Type B pancreatic cell (in vitro differentiated cells): Measurements from ENCODE around the gene ARHGAP30. TPM values are rescaled to one million over a fixed set of nuclear protein-coding genes. Genes with fewer than 3 reads are reported as not detected.

Source experiments
- DNase-seq: peaks from one replicate; pipeline ENCODE4 v3.0.0; 2021; ENCODE audit warnings: mixed read lengths; ENCODE audit not compliant: unreplicated experiment; ENCODE audit errors: extremely low spot score
- H3K27ac Mint-ChIP-seq: 2 replicates; pipeline ENCODE4 v1.8.0; 2021; ENCODE audit warnings: mild to moderate bottlenecking, mixed read lengths
- H3K27me3 Mint-ChIP-seq: 2 replicates; pipeline ENCODE4 v1.8.0; 2021; ENCODE audit warnings: mixed read lengths
- H3K36me3 Mint-ChIP-seq: 2 replicates; pipeline ENCODE4 v1.8.0; 2021; ENCODE audit warnings: mixed read lengths
- H3K4me1 Mint-ChIP-seq: one replicate; pipeline ENCODE4 v1.8.0; 2021; ENCODE audit warnings: mixed read lengths; ENCODE audit not compliant: unreplicated experiment
- H3K4me3 Mint-ChIP-seq: 2 replicates; pipeline ENCODE4 v1.8.0; 2021; ENCODE audit warnings: mild to moderate bottlenecking, mixed read lengths
- H3K9me3 Mint-ChIP-seq: 2 replicates; pipeline ENCODE4 v1.8.0; 2021; ENCODE audit warnings: mixed read lengths
- CTCF ChIP-seq: fragments of 200-600 bp; sonication (generic); conservative IDR thresholded peaks from 2 replicates; pipeline ENCODE4 v1.5.0; 2021; ENCODE audit warnings: antibody characterized with exemption, mild to moderate bottlenecking
- total RNA-seq: library from RNA; stranded (reverse); gene quantifications from 2 replicates; pipeline ENCODE4 v1.2.1, GENCODE V29; 2021; ENCODE audit warnings: low replicate concordance

Gene ARHGAP30
- total RNA-seq, 1 donor from 2014 or later: 1.3 TPM

- no peak for TF ChIP-seq CTCF
- H3K9me3 Mint-ChIP-seq: no peaks in the 10 kb centered on the region
- no peak for DNase-seq
- peaks cover 4% of the 10 kb centered on the region for H3K36me3 Mint-ChIP-seq
- peaks cover 2% of the 10 kb centered on the region for H3K4me1 Mint-ChIP-seq
- H3K27ac Mint-ChIP-seq: peak within 1 kb of the TSS; percentile 97
- H3K4me3 Mint-ChIP-seq: peak within 1 kb of the TSS; percentile 88
- H3K27me3 Mint-ChIP-seq: no peaks in the 10 kb centered on the region
These were observed 19.7 kb upstream of the ARHGAP30 start, which contains the start of gene NECTIN4 for GRCh38 chr1:161089251-161089924. Gene NECTIN4, minus strand, starts transcription at chr1:161089558. Its CDS starts 262 bp downstream, at chr1:161089296.

- Mint-ChIP-seq H3K4me1 (peaks cover 9% of the 10 kb centered on the region), H3K9me3 (no peaks in the 10 kb centered on the region), H3K36me3 (peaks cover 4% of the 10 kb centered on the region), H3K27me3 (no peaks in the 10 kb centered on the region), H3K4me3 (peak overlapping the region; percentile 88), H3K27ac (peak overlapping the region; percentile 97)
- no peak for TF ChIP-seq CTCF
- no peak for DNase-seq
These were observed 19.0 kb upstream of the ARHGAP30 start for GRCh38 chr1:161088587-161089110.

- Mint-ChIP-seq H3K4me3 (peak overlapping the region; percentile 88), H3K27ac (peak overlapping the region; percentile 97), H3K27me3 (no peaks in the 10 kb centered on the region), H3K9me3 (no peaks in the 10 kb centered on the region), H3K4me1 (peaks cover 14% of the 10 kb centered on the region), H3K36me3 (peaks cover 4% of the 10 kb centered on the region)
- no peak for DNase-seq
- TF ChIP-seq CTCF: no peak
These were observed 16.8 kb upstream of the ARHGAP30 start for GRCh38 chr1:161086457-161086856.

- peaks cover 15% of the 10 kb centered on the region for H3K36me3 Mint-ChIP-seq
- no peaks in the 10 kb centered on the region for H3K27me3 Mint-ChIP-seq
- H3K4me3 Mint-ChIP-seq: peak overlapping the region; percentile 88
- no peak for TF ChIP-seq CTCF
- no peak for DNase-seq
- H3K9me3 Mint-ChIP-seq: no peaks in the 10 kb centered on the region
- H3K4me1 Mint-ChIP-seq: peaks cover 25% of the 10 kb centered on the region
- peak overlapping the region; percentile 97 for H3K27ac Mint-ChIP-seq
These were observed 15.5 kb upstream of the ARHGAP30 start for GRCh38 chr1:161085165-161085564.

- no peak for DNase-seq
- peaks cover 15% of the 10 kb centered on the region for H3K36me3 Mint-ChIP-seq
- peak overlapping the region; percentile 88 for H3K4me3 Mint-ChIP-seq
- H3K27me3 Mint-ChIP-seq: no peaks in the 10 kb centered on the region
- H3K4me1 Mint-ChIP-seq: peaks cover 25% of the 10 kb centered on the region
- no peak for TF ChIP-seq CTCF
- H3K9me3 Mint-ChIP-seq: no peaks in the 10 kb centered on the region
- peak overlapping the region; percentile 97 for H3K27ac Mint-ChIP-seq
These were observed 14.9 kb upstream of the ARHGAP30 start for GRCh38 chr1:161084597-161084988.
